H1 (cell line): Measurements from ENCODE around the gene RNF39. TPM values are rescaled to one million over a fixed set of nuclear protein-coding genes. Genes with fewer than 3 reads are reported as not detected.

Experiments
- CTCF ChIA-PET: fragments of 300-600 bp; sonication (Branson Sonifier 250); formaldehyde crosslinking; loops from one replicate; lab custom pipeline; 2021; ENCODE audit not compliant: partially characterized antibody; lab: Charles Lee
- POLR2A ChIA-PET: fragments of 300-600 bp; sonication (Branson Sonifier 250); formaldehyde crosslinking; loops from one replicate; lab custom pipeline; 2021; ENCODE audit warnings: inconsistent platforms; ENCODE audit not compliant: partially characterized antibody; lab: Charles Lee
- DNase-seq, 2 experiments: peaks; one replicate each; pipeline versions ENCODE4 v3.0.0 to v3.0.0-alpha.2; 2010 to 2022; ENCODE audit warnings: low spot score in 2 of 2, low read depth in 1 of 2, mixed read lengths in 1 of 2
- FAIRE-seq: peaks from 2 replicates; lab custom pipeline; 2011; peaks lifted over from hg19 to GRCh38; lab: Jason Lieb, UNC
- H2AFZ ChIP-seq: 2 replicates; pipeline ENCODE4 v1.8.1; 2012; ENCODE audit warnings: low read length, inconsistent platforms
- H2AK5ac ChIP-seq: 2 replicates; pipeline ENCODE4 v1.6.1; 2013; ENCODE audit warnings: low read depth, low read length
- H2BK120ac ChIP-seq: replicated peaks from 2 replicates; pipeline ENCODE3; 2013; ENCODE audit warnings: low read depth, low read length, inconsistent platforms
- H2BK12ac ChIP-seq: 2 replicates; pipeline ENCODE4 v1.6.1; 2013; ENCODE audit warnings: low read depth, low read length
- H2BK15ac ChIP-seq: 2 replicates; pipeline ENCODE4 v1.6.1; 2013; ENCODE audit warnings: low read length
- H2BK20ac ChIP-seq: 2 replicates; pipeline ENCODE4 v1.6.1; 2013; ENCODE audit warnings: low read length
- H2BK5ac ChIP-seq: 2 replicates; pipeline ENCODE4 v1.6.1; 2013; ENCODE audit warnings: low read depth, low read length
- H3K14ac ChIP-seq: 2 replicates; pipeline ENCODE4 v1.6.1; 2013; ENCODE audit warnings: inconsistent platforms; ENCODE audit not compliant: insufficient read length
- H3K18ac ChIP-seq: 2 replicates; pipeline ENCODE4 v1.6.1; 2013; ENCODE audit warnings: low read length; ENCODE audit errors: extremely low read depth
- H3K23ac ChIP-seq: 2 replicates; pipeline ENCODE4 v1.6.1; 2013; ENCODE audit warnings: inconsistent platforms; ENCODE audit not compliant: insufficient read length
- H3K23me2 ChIP-seq: 2 replicates; pipeline ENCODE4 v1.6.1; 2013; ENCODE audit warnings: low read depth, low read length
- H3K27ac ChIP-seq: 2 replicates; pipeline ENCODE4 v1.6.1; 2011; ENCODE audit warnings: low read depth, low read length, inconsistent platforms
- H3K27me3 ChIP-seq, 4 experiments: replicated peaks in 1 of 4; 1 replicate in 1 of 4; 2 replicates in 3 of 4; pipeline versions ENCODE4 v1.6.1 to v1.8.1; 2011 to 2013; ENCODE audit warnings: low read length in 3 of 4, mild to moderate bottlenecking in 3 of 4, inconsistent platforms in 2 of 4, mixed read lengths in 2 of 4, moderate library complexity in 1 of 4; ENCODE audit not compliant: control insufficient read depth in 3 of 4, insufficient read depth in 3 of 4; ENCODE audit errors: extremely low read depth in 1 of 4
- H3K36me3 ChIP-seq, 4 experiments: 2 replicates each; pipeline versions ENCODE4 v1.6.1 to v1.8.1; 2011 to 2013; ENCODE audit warnings: mild to moderate bottlenecking in 4 of 4, low read length in 3 of 4, moderate library complexity in 2 of 4, control low read depth in 1 of 4, inconsistent platforms in 1 of 4; ENCODE audit not compliant: insufficient read depth in 4 of 4, control insufficient read depth in 2 of 4
- H3K4ac ChIP-seq: replicated peaks from 2 replicates; pipeline ENCODE3; 2013; ENCODE audit warnings: low read length, low read depth, mixed read lengths, inconsistent platforms; ENCODE audit not compliant: insufficient read length
- H3K4me1 ChIP-seq, 4 experiments: replicated peaks in 1 of 4; 1 replicate in 1 of 4; 2 replicates in 3 of 4; pipeline versions ENCODE4 v1.6.1 to v1.8.1; 2011 to 2013; ENCODE audit warnings: low read length in 3 of 4, inconsistent platforms in 2 of 4, mixed read lengths in 1 of 4; ENCODE audit not compliant: insufficient read depth in 4 of 4, control insufficient read depth in 3 of 4
- H3K4me2 ChIP-seq, 2 experiments: 2 replicates each; pipeline versions ENCODE4 v1.6.1 to v1.8.1; 2011 to 2013; ENCODE audit warnings: low read depth in 2 of 2, low read length in 2 of 2, control low read depth in 1 of 2, inconsistent platforms in 1 of 2, mild to moderate bottlenecking in 1 of 2; ENCODE audit not compliant: insufficient read depth in 1 of 2
- H3K4me3 ChIP-seq, 4 experiments: fragments of 200-600, 300-600 bp in 1 of 4; sonication (generic), shearing (Covaris generic), sonication (Bioruptor Twin) in 1 of 4; 2 replicates each; pipeline versions ENCODE4 v1.5.1 to v1.8.1; 2011 to 2016; ENCODE audit warnings: low read length in 4 of 4, low read depth in 3 of 4, control low read depth in 2 of 4, inconsistent platforms in 2 of 4, mild to moderate bottlenecking in 2 of 4, mixed read lengths in 1 of 4, moderate library complexity in 1 of 4; ENCODE audit not compliant: insufficient read depth in 2 of 4; ENCODE audit errors: extremely low read depth in 1 of 4
- H3K56ac ChIP-seq: replicated peaks from 2 replicates; pipeline ENCODE3; 2013; ENCODE audit warnings: low read depth, mild to moderate bottlenecking, mixed read lengths, low read length, inconsistent platforms; ENCODE audit not compliant: insufficient read length
- H3K79me1 ChIP-seq: 2 replicates; pipeline ENCODE4 v1.6.1; 2013; ENCODE audit warnings: low read depth, low read length, control low read depth
- H3K79me2 ChIP-seq, 2 experiments: 2 replicates each; pipeline versions ENCODE4 v1.6.1 to v1.8.1; 2012 to 2013; ENCODE audit warnings: low read length in 2 of 2, mild to moderate bottlenecking in 2 of 2, inconsistent platforms in 1 of 2; ENCODE audit not compliant: insufficient read depth in 2 of 2, control insufficient read depth in 1 of 2
- H3K9ac ChIP-seq, 4 experiments: replicated peaks in 1 of 4; 1 replicate in 1 of 4; 2 replicates in 3 of 4; pipeline versions ENCODE4 v1.6.1 to v1.8.1; 2011 to 2013; ENCODE audit warnings: low read depth in 3 of 4, low read length in 3 of 4, control low read depth in 2 of 4, mild to moderate bottlenecking in 2 of 4, moderate library complexity in 2 of 4, inconsistent platforms in 1 of 4; ENCODE audit errors: extremely low read depth in 1 of 4
- H3K9me3 ChIP-seq, 2 experiments: 2 replicates each; pipeline versions ENCODE4 v1.6.1 to v1.8.1; 2012 to 2013; ENCODE audit warnings: mild to moderate bottlenecking in 2 of 2, moderate library complexity in 2 of 2, control low read depth in 1 of 2, inconsistent platforms in 1 of 2, low read depth in 1 of 2, low read length in 1 of 2, mixed read lengths in 1 of 2; ENCODE audit not compliant: insufficient read depth in 2 of 2
- H4K20me1 ChIP-seq, 2 experiments: replicated peaks in 1 of 2; 2 replicates each; pipeline versions ENCODE3 to v1.8.1; 2011 to 2013; ENCODE audit warnings: inconsistent platforms in 2 of 2, low read length in 2 of 2, mild to moderate bottlenecking in 1 of 2; ENCODE audit not compliant: insufficient read depth in 2 of 2, control insufficient read depth in 1 of 2
- H4K5ac ChIP-seq: 2 replicates; pipeline ENCODE4 v1.6.1; 2013; ENCODE audit warnings: low read length, low read depth, mixed read lengths, inconsistent platforms; ENCODE audit not compliant: insufficient read length
- H4K8ac ChIP-seq: 2 replicates; pipeline ENCODE4 v1.8.0; 2013; ENCODE audit warnings: mild to moderate bottlenecking, moderate library complexity, low read length, inconsistent platforms; ENCODE audit not compliant: insufficient read depth; ENCODE audit errors: extremely low read depth
- H4K91ac ChIP-seq: replicated peaks from 2 replicates; pipeline ENCODE3; 2013; ENCODE audit warnings: low read length, mixed read lengths, inconsistent platforms; ENCODE audit not compliant: insufficient read length
- BCL11A ChIP-seq, 2 experiments: IDR thresholded peaks; one replicate each; pipeline ENCODE4 v1.6.1; 2011; ENCODE audit warnings: low read depth in 2 of 2, low read length in 2 of 2, mild to moderate bottlenecking in 2 of 2
- CHD1 ChIP-seq: IDR thresholded peaks from 2 replicates; pipeline ENCODE4 v1.6.1; 2012; ENCODE audit warnings: low read depth, low read length, improper control_type of control experiment
- CTBP2 ChIP-seq: IDR thresholded peaks from 2 replicates; pipeline ENCODE4 v1.7.0; 2011; ENCODE audit warnings: borderline replicate concordance, mild to moderate bottlenecking, moderate library complexity, mixed read lengths, low read length; ENCODE audit not compliant: insufficient read depth, insufficient read length
- HDAC2 ChIP-seq, 2 experiments: fragments of 300-600 bp in 1 of 2; sonication (generic) in 1 of 2; IDR thresholded peaks; 2 replicates each; pipeline ENCODE4 v1.6.1; 2011 to 2012; ENCODE audit warnings: low read depth in 2 of 2, low read length in 2 of 2, mild to moderate bottlenecking in 2 of 2, moderate library complexity in 2 of 2, borderline replicate concordance in 1 of 2, inconsistent platforms in 1 of 2
- KDM1A ChIP-seq: fragments of 200-600, 300-600 bp; sonication (generic); IDR thresholded peaks from 2 replicates; pipeline ENCODE4 v1.7.1; 2016; ENCODE audit warnings: mild to moderate bottlenecking, low read length, borderline replicate concordance
- KDM4A ChIP-seq: IDR thresholded peaks from one replicate; pipeline ENCODE4 v1.7.1; 2012; ENCODE audit warnings: low read depth, mild to moderate bottlenecking, moderate library complexity, low read length, inconsistent platforms; ENCODE audit not compliant: severe bottlenecking
- MAFK ChIP-seq: IDR thresholded peaks from 2 replicates; pipeline ENCODE4 v1.6.1; 2012; ENCODE audit warnings: low read depth, mild to moderate bottlenecking, improper control_type of control experiment, low read length
- RAD21 ChIP-seq, 2 experiments: IDR thresholded peaks in 1 of 2; conservative IDR thresholded peaks in 1 of 2; 2 replicates each; pipeline ENCODE4 v1.6.1; 2011; ENCODE audit warnings: low read depth in 2 of 2, low read length in 2 of 2, improper control_type of control experiment in 1 of 2, inconsistent platforms in 1 of 2, mild to moderate bottlenecking in 1 of 2, moderate library complexity in 1 of 2
- WGBS, 2 experiments: shearing (Covaris generic) in 1 of 2; methylation state at CpG; one replicate each; pipeline versions ENCODE4 v1.1.6 to v1.1.7; 2013 to 2015; ENCODE audit warnings: low lambda C conversion rate in 2 of 2, mixed read lengths in 2 of 2, inconsistent platforms in 1 of 2, low coverage in 1 of 2, missing lambda C conversion rate in 1 of 2; ENCODE audit not compliant: insufficient replicate concordance in 2 of 2, insufficient coverage in 1 of 2, insufficient read length in 1 of 2; ENCODE audit errors: extremely low coverage in 1 of 2, missing lambda C conversion rate in 1 of 2; 5-methylcytosine and 5-hydroxymethylcytosine counted together
- polyA plus RNA-seq, 7 experiments: library from polyadenylated mRNA; depleted of rRNA in 3 of 7; stranded (reverse) in 5 of 7; unstranded in 2 of 7; fragments of >200 nt in 5 of 7; fragments of 200-250 nt in 2 of 7; gene quantifications; 1 replicate in 5 of 7; 2 replicates in 1 of 7; 4 replicates in 1 of 7; pipeline versions ENCODE4 v1.2.1 to v1.2.3, GENCODE V29; 2011 to 2013; ENCODE audit warnings: missing spikeins in 2 of 7, mixed read lengths in 2 of 7
- total RNA-seq: library from RNA; stranded (reverse); fragmentation: NEBNext Ultra II Directional; extraction: Animal tissue kit (Norgen Biotek cat#: 25700); gene quantifications from 2 replicates; pipeline ENCODE4 v1.2.1, GENCODE V29; 2021

The RNF39 gene
- total and polyA plus RNA-seq, 2 of the 8 experiments (the other 6 are each of a cell fraction or from before 2014, with no cell fraction given): 1.4 to 2.3 TPM

DNA sequence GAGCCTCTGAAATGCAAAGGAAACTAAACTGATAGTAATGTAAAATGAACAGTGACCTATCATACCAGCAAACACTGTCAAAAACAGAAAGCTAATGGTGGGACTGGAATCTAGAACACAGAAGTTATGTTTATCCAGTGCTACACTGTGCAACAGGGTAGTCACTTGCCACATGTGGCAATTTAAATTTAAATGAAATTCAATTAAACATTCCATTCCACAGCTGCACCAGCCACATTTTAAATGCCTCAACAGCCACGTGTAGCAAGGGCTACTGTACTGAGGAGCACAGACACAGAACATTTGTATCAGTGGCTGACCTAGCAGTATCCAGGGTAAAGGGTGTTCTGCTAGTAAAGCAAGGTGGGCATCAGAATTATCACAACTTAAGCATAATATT is 20.1 kb downstream of the RNF39 start:
- TF ChIP-seq CTBP2: no peak
- TF ChIP-seq HDAC2 (IDR thresholded peaks at IDR 0.05; ENCODE audit: borderline replicate concordance in 1 of 2, low read depth in 2 of 2, low read length in 2 of 2): no peak
- TF ChIP-seq MAFK: no peak
- TF ChIP-seq CHD1: no peak
- TF ChIP-seq KDM1A: no peak
- TF ChIP-seq BCL11A (IDR thresholded peaks at IDR 0.05; ENCODE audit: low read depth in 2 of 2, low read length in 2 of 2): no peak
- no peak for TF ChIP-seq RAD21 (IDR thresholded peaks at IDR 0.05 in 1 of 2, conservative IDR thresholded peaks at IDR 0.05 in 1 of 2; ENCODE audit: low read depth in 2 of 2, low read length in 2 of 2)
- TF ChIP-seq KDM4A: no peak
- Histone ChIP-seq H3K23me2 (peaks cover 5% of the 10 kb centered on the region; the same call in 1 of the 2 replicates), H3K36me3 (peaks cover 0 to 4% (median under 1%) of the 10 kb centered on the region in 4 experiments; a peak in 3 of 8 replicates), H3K4me2 (no peak overlapping the region), H3K18ac (no peak overlapping the region), H3K14ac (no peak overlapping the region), H3K56ac (no peak overlapping the region), H3K9me3 (no peaks in the 10 kb centered on the region), H4K5ac (no peak overlapping the region), H2AFZ (no peak overlapping the region), H3K4me3 (no peak overlapping the region), H4K20me1 (no peaks in the 10 kb centered on the region), H2BK5ac (no peak overlapping the region), H3K79me1 (no peaks in the 10 kb centered on the region), H3K4me1 (peaks cover 0 to 4% (median 2%) of the 10 kb centered on the region in 4 experiments; a peak in 3 of 7 replicates), H4K91ac (no peak overlapping the region), H4K8ac (no peak overlapping the region), H2BK12ac (no peak overlapping the region), H3K9ac (no peak overlapping the region), H3K27me3 (no peaks in the 10 kb centered on the region), H2BK120ac (no peak overlapping the region), H3K4ac (no peak overlapping the region), H2BK20ac (no peak overlapping the region), H2AK5ac (no peak overlapping the region), H2BK15ac (no peak overlapping the region), H3K27ac (no peak overlapping the region), H3K23ac (no peak overlapping the region), H3K79me2 (peaks cover 0 to 8% of the 10 kb centered on the region in 2 experiments; a peak in 2 of 4 replicates)
- ChIA-PET POLR2A (no interaction called here), CTCF (interaction anchor here (2.0 kb wide), 1 partner anchor 18 kb away, joined by 7 read pairs; no protein-coding TSS in a partner anchor)
- no peak for DNase-seq
- no peak for FAIRE-seq
- 60% methylated on average over 1 of the region's 1 CpG; no CpG with 5 or more reads in 1 of the 2 experiments for WGBS, 2 experiments
